ENCODE results near the gene NT5C3B. TPM values are rescaled to one million over a fixed set of nuclear protein-coding genes. Genes with fewer than 3 reads are reported as not detected.

Gene NT5C3B
- polyA plus RNA-seq, 1 donor from 2014 or later: 272 TPM

DNA sequence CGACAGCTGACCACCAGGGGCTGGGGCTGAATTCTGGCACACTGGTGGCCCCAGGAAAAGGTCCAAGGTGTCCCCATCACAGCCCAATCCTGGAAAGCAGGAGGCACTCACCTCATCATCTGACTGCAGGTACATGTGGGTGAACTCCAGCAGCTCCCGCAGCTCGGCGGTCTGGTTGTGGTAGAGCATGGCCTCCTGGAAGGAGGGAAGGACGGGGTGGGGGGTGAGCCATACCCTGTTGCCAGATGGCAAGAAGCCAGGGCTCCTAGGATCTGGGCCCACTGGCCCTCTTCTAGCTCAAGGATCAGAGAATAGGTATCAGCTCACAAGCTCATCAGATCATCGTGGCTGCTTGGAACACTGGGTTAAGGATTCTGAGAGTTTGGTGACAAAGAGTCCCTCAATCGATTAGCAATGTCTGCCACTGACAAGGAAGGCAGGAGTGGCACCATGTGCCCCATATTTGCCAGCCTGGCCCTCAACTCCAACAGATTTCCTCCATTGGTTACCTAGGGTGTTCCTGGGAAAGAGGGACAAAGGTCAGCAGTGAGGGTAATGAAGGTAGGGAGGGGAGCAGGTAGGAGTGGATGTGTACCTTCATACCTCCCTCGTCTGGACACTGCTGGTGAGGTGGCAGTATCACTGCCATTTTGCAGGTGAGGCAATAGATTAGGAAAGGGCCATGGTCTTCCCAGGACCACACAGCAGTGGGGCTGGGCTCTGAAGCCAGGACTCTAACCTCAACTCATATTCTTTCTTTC, 29.2 kb downstream of the NT5C3B start:
- Histone ChIP-seq H3K9me3 (ENCODE audit: low read length) (no peaks in the 10 kb centered on the region), H3K9ac (ENCODE audit: low read length) (no peak overlapping the region), H3K36me3 (ENCODE audit: insufficient read depth, low read length) (no peaks in the 10 kb centered on the region), H4K20me1 (ENCODE audit: insufficient read depth) (no peaks in the 10 kb centered on the region), H2AFZ (ENCODE audit: low read depth, low read length) (no peak overlapping the region), H3K9me2 (ENCODE audit: insufficient read depth, low read length) (no peaks in the 10 kb centered on the region), H3K27me3 (ENCODE audit: insufficient read depth, low read depth, low read length) (no peaks in the 10 kb centered on the region), H3K4me3 (ENCODE audit: low read length) (no peak overlapping the region), H3K79me2 (replicated peaks; ENCODE audit: insufficient read depth, low read length) (no peaks in the 10 kb centered on the region), H3F3A (ENCODE audit: insufficient read depth, low read length, poor library complexity, severe bottlenecking) (no peaks in the 10 kb centered on the region), H3K27ac (ENCODE audit: low read length) (no peak overlapping the region), H3K4me2 (ENCODE audit: low read length) (no peak overlapping the region)
- no peak for TF ChIP-seq EZH2 (IDR thresholded peaks at IDR 0.05; ENCODE audit: borderline replicate concordance, insufficient read depth, low read length, poor library complexity, severe bottlenecking)

DNA sequence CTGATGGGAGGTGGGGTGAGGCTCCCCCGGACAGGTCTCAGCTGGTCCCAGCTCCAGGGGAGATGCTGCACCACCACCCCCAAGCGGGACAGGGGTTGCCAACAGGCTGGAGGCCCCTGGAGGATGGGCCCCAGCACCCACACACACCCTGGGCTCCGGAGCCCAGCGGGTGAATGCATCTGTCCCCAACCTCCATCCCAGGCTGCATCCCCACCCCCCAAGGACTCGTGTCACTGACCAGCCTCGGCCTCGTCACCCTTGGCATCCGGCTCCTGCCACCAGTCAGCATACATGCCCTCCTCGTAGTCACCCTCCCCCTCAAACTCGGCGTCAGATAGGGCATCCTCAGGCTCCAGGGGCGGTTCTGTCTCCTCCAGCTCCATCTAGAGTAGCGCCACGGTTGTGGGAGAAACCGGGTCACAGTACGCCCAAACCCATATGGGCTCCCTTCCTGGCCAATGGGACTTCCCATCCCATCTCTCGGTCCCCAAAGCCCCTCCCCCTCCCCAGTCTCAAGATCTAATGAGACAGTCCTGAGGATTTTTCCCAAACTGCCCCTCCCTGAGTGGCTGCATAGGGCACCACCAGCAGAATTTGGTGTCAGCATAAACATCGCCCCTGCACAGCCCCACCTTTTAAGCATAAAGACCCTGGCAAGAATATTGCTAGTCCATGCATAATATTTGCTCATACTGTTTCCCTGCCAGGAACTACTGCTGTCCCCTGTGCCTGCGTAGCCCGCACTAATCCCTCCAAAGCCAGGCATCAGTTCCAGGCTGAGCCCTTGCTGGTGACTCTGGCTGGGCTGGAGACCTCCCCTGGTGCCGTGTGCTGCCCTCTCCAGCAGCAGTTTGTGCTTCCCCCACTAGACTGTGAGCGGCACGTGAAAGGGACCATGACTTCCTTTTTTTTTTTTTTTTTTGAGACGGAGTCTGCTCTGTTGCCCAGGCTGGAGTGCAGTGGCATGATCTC, 32.7 kb downstream of the NT5C3B start:
- no peaks in the 10 kb centered on the region for H3K36me3 ChIP-seq (ENCODE audit: insufficient read depth, low read length)
- no peak overlapping the region for H3K4me2 ChIP-seq (ENCODE audit: low read length)
- no peaks in the 10 kb centered on the region for H3K79me2 ChIP-seq (replicated peaks; ENCODE audit: insufficient read depth, low read length)
- H2AFZ ChIP-seq (ENCODE audit: low read depth, low read length): no peak overlapping the region
- no peak overlapping the region for H3K27ac ChIP-seq (ENCODE audit: low read length)
- H3K9me2 ChIP-seq (ENCODE audit: insufficient read depth, low read length): no peaks in the 10 kb centered on the region
- TF ChIP-seq, protein P1, sequence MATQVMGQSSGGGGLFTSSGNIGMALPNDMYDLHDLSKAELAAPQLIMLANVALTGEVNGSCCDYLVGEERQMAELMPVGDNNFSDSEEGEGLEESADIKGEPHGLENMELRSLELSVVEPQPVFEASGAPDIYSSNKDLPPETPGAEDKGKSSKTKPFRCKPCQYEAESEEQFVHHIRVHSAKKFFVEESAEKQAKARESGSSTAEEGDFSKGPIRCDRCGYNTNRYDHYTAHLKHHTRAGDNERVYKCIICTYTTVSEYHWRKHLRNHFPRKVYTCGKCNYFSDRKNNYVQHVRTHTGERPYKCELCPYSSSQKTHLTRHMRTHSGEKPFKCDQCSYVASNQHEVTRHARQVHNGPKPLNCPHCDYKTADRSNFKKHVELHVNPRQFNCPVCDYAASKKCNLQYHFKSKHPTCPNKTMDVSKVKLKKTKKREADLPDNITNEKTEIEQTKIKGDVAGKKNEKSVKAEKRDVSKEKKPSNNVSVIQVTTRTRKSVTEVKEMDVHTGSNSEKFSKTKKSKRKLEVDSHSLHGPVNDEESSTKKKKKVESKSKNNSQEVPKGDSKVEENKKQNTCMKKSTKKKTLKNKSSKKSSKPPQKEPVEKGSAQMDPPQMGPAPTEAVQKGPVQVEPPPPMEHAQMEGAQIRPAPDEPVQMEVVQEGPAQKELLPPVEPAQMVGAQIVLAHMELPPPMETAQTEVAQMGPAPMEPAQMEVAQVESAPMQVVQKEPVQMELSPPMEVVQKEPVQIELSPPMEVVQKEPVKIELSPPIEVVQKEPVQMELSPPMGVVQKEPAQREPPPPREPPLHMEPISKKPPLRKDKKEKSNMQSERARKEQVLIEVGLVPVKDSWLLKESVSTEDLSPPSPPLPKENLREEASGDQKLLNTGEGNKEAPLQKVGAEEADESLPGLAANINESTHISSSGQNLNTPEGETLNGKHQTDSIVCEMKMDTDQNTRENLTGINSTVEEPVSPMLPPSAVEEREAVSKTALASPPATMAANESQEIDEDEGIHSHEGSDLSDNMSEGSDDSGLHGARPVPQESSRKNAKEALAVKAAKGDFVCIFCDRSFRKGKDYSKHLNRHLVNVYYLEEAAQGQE (IDR thresholded peaks at IDR 0.05; ENCODE audit: borderline replicate concordance): no peak
- H3K27me3 ChIP-seq (ENCODE audit: insufficient read depth, low read depth, low read length): no peaks in the 10 kb centered on the region
- no peaks in the 10 kb centered on the region for H4K20me1 ChIP-seq (ENCODE audit: insufficient read depth)
- H3K4me3 ChIP-seq (ENCODE audit: low read length): no peak overlapping the region
- no peak overlapping the region for H3K9ac ChIP-seq (ENCODE audit: low read length)
- H3F3A ChIP-seq (ENCODE audit: insufficient read depth, low read length, poor library complexity, severe bottlenecking): no peaks in the 10 kb centered on the region
- no peaks in the 10 kb centered on the region for H3K9me3 ChIP-seq (ENCODE audit: low read length)

DNA sequence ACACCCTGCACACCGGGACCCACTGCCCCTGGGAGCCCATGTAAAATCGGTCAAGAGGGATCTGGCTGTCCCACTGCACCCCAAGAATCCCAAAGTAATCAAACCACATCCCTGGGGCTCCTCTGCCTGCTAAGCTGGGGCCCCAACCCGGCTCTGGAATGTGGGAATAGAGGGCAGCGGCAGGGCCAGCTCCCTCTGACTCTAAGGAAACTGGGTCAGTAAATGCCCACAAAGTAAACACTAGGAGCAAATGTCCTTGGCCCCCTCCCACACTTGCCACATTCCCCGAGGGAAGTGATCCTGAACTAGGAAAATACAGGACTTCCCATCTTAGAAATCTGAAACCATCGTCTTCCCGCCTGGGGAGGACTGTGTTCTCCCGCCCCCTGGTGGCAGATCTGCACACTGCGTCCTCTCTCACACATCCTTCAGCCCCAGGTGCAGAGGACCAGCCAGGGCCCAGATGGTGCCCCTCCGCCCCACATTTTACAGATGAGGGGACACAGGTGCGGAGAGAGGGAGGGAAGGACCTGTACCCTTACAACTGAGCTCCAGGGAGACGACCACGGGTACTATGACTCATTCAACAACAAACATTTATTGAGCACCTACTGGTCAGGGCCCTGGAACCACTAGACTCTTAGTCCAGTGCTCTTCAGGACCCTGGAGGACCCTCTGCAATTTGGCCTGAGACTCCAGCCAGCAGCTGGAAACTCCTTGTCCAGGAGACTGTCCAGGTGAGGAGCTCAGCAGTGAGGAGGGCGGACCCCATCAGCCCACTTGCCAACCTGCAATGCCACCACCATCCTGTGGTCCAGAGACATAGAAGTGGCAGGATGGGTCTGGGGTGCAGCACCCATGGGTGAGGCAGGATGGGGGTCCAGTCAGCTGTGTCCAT, 34.4 kb downstream of the NT5C3B start:
- no peak overlapping the region for H3K9ac ChIP-seq (ENCODE audit: low read length)
- no peaks in the 10 kb centered on the region for H3K9me3 ChIP-seq (ENCODE audit: low read length)
- H3K27me3 ChIP-seq (ENCODE audit: insufficient read depth, low read depth, low read length): no peaks in the 10 kb centered on the region
- no peaks in the 10 kb centered on the region for H3F3A ChIP-seq (ENCODE audit: insufficient read depth, low read length, poor library complexity, severe bottlenecking)
- H3K79me2 ChIP-seq (replicated peaks; ENCODE audit: insufficient read depth, low read length): no peaks in the 10 kb centered on the region
- H4K20me1 ChIP-seq (ENCODE audit: insufficient read depth): no peaks in the 10 kb centered on the region
- no peak overlapping the region for H2AFZ ChIP-seq (ENCODE audit: low read depth, low read length)
- H3K4me3 ChIP-seq (ENCODE audit: low read length): no peak overlapping the region
- no peak overlapping the region for H3K4me2 ChIP-seq (ENCODE audit: low read length)
- H3K36me3 ChIP-seq (ENCODE audit: insufficient read depth, low read length): no peaks in the 10 kb centered on the region
- TF ChIP-seq, protein P1 (IDR thresholded peaks at IDR 0.05; ENCODE audit: borderline replicate concordance): peak; percentile 72
- TF ChIP-seq MXI1 (conservative IDR thresholded peaks at IDR 0.05; ENCODE audit: poor library complexity, severe bottlenecking) (no peak), RAD21 (conservative IDR thresholded peaks at IDR 0.05) (peak; percentile 79), EP300 (conservative IDR thresholded peaks at IDR 0.05; ENCODE audit: poor library complexity, severe bottlenecking) (no peak), EZH2 (IDR thresholded peaks at IDR 0.05; ENCODE audit: borderline replicate concordance, insufficient read depth, low read length, poor library complexity, severe bottlenecking) (no peak), POLR2AphosphoS5 (IDR thresholded peaks at IDR 0.05) (no peak), TAF1 (IDR thresholded peaks at IDR 0.05; ENCODE audit: low read depth) (no peak), SMC3 (conservative IDR thresholded peaks at IDR 0.05; ENCODE audit: poor library complexity) (peak; percentile 91)
- TF ChIP-seq, protein P2, sequence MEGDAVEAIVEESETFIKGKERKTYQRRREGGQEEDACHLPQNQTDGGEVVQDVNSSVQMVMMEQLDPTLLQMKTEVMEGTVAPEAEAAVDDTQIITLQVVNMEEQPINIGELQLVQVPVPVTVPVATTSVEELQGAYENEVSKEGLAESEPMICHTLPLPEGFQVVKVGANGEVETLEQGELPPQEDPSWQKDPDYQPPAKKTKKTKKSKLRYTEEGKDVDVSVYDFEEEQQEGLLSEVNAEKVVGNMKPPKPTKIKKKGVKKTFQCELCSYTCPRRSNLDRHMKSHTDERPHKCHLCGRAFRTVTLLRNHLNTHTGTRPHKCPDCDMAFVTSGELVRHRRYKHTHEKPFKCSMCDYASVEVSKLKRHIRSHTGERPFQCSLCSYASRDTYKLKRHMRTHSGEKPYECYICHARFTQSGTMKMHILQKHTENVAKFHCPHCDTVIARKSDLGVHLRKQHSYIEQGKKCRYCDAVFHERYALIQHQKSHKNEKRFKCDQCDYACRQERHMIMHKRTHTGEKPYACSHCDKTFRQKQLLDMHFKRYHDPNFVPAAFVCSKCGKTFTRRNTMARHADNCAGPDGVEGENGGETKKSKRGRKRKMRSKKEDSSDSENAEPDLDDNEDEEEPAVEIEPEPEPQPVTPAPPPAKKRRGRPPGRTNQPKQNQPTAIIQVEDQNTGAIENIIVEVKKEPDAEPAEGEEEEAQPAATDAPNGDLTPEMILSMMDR (IDR thresholded peaks at IDR 0.05; ENCODE audit: poor library complexity, severe bottlenecking): peak; percentile 89
- no peaks in the 10 kb centered on the region for H3K9me2 ChIP-seq (ENCODE audit: insufficient read depth, low read length)
- H3K27ac ChIP-seq (ENCODE audit: low read length): no peak overlapping the region

Measured in neural cell (in vitro differentiated cells).